OCI-LY1 (cell line): ENCODE results near the gene UBASH3B.

ENCODE experiments used
- CTCF ChIP-seq: fragments of 200-600 bp; sonication (generic), shearing (Covaris generic); IDR thresholded peaks from 2 replicates; pipeline ENCODE4 v1.5.1; 2017; ENCODE audit warnings: mild to moderate bottlenecking, antibody characterized with exemption, low read length, moderate library complexity, mixed read lengths
- EZH2 ChIP-seq: fragments of 200-600 bp; sonication (generic), shearing (Covaris generic); IDR thresholded peaks from 2 replicates; pipeline ENCODE4 v1.8.0; 2017; ENCODE audit warnings: borderline replicate concordance, mixed run types, mild to moderate bottlenecking, antibody characterized with exemption, low read length, moderate library complexity, mixed read lengths

DNA sequence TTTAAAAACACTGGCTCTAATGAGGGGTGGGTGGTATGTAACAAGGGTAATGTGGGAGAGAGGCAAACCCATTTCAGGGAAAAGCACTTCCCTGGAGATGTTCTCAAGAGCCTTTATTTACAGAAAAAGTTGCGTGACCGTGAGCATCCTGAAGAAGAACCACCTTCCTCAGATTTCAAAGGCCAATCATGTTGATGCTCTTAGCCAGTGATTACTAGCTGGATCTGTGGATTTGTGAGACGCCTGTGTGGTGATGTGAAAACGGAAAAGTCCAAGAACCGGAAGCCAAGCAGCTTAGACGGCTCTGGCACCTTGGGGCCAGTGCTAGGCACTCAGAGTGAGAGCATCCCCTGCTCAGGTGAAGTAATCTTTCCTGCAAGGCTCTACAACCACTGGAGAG, 12.6 kb upstream of the UBASH3B start:
- TF ChIP-seq CTCF (no peak), EZH2 (no peak)
